Lower leg skin (tissue), 4 donors: ENCODE results near the gene NPPB. TPM values are rescaled to one million over a fixed set of nuclear protein-coding genes. Genes with fewer than 3 reads are reported as not detected.

Experiments
- DNase-seq, 2 donors: peaks; one replicate each; pipeline ENCODE4 v3.0.0-alpha.2; 2019; ENCODE audit warnings: low spot score in 2 of 2
- H3K4me3 ChIP-seq: fragments of 200-600 bp; sonication (generic); 2 replicates; pipeline ENCODE4 v1.5.1; 2017; ENCODE audit warnings: mild to moderate bottlenecking, low read depth; ENCODE audit not compliant: poor library complexity, severe bottlenecking
- POLR2A ChIP-seq, 2 donors: fragments of 450-650 bp; IDR thresholded peaks; one replicate each; pipeline ENCODE4 v1.6.1; 2016 to 2017; ENCODE audit warnings: antibody characterized with exemption in 2 of 2, mild to moderate bottlenecking in 1 of 2, moderate library complexity in 1 of 2
- WGBS, 2 donors: methylation state at CpG; one replicate each; pipeline ENCODE4 v1.1.5; 2018; 5-methylcytosine and 5-hydroxymethylcytosine counted together
- intact Hi-C: fragments of 100-400 bp; cut with DNase I; formaldehyde crosslinking; loops from one replicate; pipeline ENCODE4 v1.15.0; 2023; ENCODE audit warnings: low total_unique reads
- total RNA-seq, 4 donors: library from RNA; depleted of rRNA; stranded (reverse); fragments of >200 nt; gene quantifications; one replicate each; pipeline ENCODE4 v1.1.0, GENCODE V29; 2016
- TF ChIP-seq, protein P1 (sequence below), 3 donors: fragments of 450-650 bp; IDR thresholded peaks; one replicate each; pipeline ENCODE4 v1.5.1; 2016; ENCODE audit warnings: antibody characterized with exemption in 3 of 3, mild to moderate bottlenecking in 3 of 3, moderate library complexity in 2 of 3

NPPB gene
- total RNA-seq, 4 donors from 2014 or later = not detected

DNA sequence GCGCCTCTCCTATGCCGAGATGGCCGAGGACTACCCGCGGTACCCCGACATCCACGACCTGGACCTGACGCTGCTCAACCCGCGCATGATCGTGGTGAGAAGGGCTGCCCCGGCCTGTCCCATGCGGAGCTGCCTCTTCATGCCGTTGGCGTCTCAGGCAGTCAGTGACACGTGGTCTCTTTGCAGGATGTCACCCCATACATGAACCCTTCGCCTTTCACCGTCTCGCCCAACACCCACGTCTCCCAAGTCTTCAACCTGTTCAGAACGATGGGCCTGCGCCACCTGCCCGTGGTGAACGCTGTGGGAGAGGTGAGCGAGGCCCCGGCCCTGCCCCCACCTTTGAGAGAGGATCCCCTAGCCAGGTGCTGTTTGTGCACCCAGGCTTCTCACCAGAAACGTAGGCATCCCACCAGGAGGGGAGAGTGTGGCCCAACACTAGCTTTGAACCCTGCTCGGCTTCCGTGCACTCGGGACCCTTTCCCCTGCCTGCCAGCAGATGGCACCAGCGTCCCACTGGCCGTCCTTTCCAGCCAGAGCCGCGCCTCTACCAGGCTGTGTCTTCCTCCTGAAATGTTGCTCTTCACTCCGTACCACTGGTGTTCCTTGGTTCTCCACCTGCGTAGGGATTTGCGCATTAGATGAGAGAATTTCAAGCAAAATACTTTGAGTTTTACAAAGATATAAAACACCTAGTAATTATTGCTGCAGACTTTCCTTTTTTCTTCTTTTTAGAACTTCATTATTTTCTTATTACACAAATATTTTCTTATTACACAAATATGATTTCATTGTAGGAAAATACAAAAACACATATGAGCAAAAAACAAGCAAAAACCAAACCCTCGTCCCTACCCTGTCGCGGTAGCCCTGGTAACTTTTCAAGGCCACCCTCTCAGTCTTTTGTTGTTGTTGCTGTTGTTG, 20.1 kb downstream of the NPPB start:
- TF ChIP-seq POLR2A (IDR thresholded peaks at IDR 0.05) = no peak
- TF ChIP-seq, protein P1, sequence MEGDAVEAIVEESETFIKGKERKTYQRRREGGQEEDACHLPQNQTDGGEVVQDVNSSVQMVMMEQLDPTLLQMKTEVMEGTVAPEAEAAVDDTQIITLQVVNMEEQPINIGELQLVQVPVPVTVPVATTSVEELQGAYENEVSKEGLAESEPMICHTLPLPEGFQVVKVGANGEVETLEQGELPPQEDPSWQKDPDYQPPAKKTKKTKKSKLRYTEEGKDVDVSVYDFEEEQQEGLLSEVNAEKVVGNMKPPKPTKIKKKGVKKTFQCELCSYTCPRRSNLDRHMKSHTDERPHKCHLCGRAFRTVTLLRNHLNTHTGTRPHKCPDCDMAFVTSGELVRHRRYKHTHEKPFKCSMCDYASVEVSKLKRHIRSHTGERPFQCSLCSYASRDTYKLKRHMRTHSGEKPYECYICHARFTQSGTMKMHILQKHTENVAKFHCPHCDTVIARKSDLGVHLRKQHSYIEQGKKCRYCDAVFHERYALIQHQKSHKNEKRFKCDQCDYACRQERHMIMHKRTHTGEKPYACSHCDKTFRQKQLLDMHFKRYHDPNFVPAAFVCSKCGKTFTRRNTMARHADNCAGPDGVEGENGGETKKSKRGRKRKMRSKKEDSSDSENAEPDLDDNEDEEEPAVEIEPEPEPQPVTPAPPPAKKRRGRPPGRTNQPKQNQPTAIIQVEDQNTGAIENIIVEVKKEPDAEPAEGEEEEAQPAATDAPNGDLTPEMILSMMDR (IDR thresholded peaks at IDR 0.05) = peak in 1 of 3 donors; percentile 71
- no peak overlapping the region for H3K4me3 ChIP-seq
- 61 to 63% methylated on average over 37 to 39 of the region's 40 CpGs for WGBS, 2 donors
- intact Hi-C loops = no loop called here
- DNase-seq = peak; percentile 56 to 94

DNA sequence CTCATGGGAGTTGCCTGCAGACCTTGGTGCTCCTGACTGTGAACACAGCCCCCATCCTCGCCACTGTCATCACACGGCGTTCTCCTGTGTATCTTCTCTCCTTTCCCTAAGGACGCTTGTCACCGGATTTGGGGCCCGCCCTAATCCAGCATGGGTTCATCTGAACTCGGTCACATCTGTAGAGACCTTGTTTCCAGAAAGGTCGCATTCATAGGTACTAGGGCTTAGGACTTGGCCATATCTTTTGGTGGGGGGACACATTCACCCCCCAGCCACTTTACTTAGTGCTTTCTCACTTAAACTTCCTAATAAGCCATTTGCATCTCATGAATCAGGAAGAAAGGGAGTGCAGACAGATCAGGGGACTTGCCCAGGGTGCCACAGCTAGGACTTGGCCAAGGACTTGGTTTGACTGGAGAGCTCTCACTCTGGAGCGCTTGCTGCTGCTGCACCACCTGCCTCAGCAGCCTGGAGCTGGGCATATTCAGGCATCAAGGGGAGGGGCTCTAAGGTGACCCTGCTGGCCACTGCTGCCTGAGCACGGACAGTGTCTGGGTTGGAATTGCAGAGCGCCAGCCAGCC, 20.9 kb downstream of the NPPB start:
- intact Hi-C loops = no loop called here
- 87% methylated on average over 8 to 10 of the region's 11 CpGs for WGBS, 2 donors

DNA sequence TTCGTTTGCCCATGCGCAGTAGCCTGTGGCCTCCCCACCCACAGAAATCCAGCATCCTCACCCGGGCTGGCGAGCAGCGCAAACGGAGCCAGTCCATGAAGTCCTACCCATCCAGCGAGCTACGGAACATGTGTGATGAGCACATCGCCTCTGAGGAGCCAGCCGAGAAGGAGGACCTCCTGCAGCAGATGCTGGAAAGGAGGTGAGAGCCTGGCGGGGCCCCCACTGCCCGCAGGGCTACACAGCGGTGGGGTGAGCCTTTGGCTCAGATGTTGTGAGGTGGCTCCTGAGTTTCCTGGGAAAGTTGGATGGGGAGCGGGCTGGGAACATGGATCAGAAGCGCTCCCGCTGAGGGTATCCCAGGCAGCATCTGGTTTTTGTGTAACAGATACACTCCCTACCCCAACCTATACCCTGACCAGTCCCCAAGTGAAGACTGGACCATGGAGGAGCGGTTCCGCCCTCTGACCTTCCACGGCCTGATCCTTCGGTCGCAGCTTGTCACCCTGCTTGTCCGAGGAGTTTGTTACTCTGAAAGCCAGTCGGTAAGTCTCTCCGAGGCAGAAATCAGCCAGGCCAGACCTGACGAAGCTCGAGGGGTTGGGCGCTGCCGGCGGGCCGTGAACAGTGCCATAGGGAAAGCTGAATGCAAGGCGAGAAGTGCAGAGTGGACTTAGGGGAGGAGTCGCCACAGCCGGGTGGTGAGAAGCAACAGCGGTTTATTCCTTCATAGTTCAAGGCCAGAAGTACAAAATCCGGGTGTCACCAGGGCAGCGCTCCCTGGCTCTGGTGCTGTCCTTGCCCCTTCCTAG, 21.6 kb downstream of the NPPB start:
- intact Hi-C loops = no loop called here

More for the DNA sequence above, 20.9 kb downstream of the NPPB start:
- TF ChIP-seq, protein P1 (IDR thresholded peaks at IDR 0.05) = no peak
- no peak for TF ChIP-seq POLR2A (IDR thresholded peaks at IDR 0.05)
- DNase-seq = no peak
- H3K4me3 ChIP-seq = no peak overlapping the region

DNA sequence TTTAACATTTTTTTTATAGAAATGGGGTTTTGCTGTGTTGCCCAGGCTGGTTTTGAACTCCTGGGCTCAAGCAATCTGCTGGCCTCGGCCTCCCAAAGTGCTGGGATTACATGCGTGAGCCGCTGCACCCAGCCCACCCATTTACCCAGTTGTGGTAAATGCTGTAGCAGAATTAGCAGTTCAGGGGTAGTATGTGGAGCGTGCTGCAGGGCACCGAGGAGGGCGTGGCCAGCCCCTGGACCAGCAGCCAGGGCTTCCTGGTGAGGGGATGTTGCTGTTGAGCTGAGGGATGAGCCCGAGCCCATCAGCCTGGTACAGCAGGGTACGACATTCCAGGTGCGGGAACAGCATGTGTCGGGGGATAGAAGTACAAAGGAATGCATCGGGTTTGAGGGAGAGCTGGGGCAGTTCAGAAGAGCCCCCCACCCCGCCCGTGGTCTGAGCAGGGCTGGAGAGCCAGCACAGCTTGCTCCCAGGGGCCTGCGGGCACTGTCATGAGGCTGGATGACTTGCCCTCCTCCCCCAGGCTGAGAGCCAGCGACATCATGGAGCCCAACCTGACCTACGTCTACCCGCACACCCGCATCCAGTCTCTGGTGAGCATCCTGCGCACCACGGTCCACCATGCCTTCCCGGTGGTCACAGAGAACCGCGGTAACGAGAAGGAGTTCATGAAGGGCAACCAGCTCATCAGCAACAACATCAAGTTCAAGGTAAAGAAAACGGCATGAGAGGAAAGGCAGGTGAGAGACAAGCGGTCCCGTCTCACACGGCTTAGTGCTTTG, 23.1 kb downstream of the NPPB start:
- H3K4me3 ChIP-seq = no peak overlapping the region
- intact Hi-C loops = no loop called here
- 92 to 93% methylated on average over 28 of the region's 28 CpGs for WGBS, 2 donors
- TF ChIP-seq, protein P1 (IDR thresholded peaks at IDR 0.05) = no peak
- TF ChIP-seq POLR2A (IDR thresholded peaks at IDR 0.05) = no peak
- DNase-seq = no peak

More for the DNA sequence above, 21.6 kb downstream of the NPPB start:
- no peak for DNase-seq
- H3K4me3 ChIP-seq = no peak overlapping the region
- WGBS, 2 donors = 86% methylated on average over 36 of the region's 36 CpGs
- TF ChIP-seq, protein P1 (IDR thresholded peaks at IDR 0.05) = no peak
- TF ChIP-seq POLR2A (IDR thresholded peaks at IDR 0.05) = no peak

DNA sequence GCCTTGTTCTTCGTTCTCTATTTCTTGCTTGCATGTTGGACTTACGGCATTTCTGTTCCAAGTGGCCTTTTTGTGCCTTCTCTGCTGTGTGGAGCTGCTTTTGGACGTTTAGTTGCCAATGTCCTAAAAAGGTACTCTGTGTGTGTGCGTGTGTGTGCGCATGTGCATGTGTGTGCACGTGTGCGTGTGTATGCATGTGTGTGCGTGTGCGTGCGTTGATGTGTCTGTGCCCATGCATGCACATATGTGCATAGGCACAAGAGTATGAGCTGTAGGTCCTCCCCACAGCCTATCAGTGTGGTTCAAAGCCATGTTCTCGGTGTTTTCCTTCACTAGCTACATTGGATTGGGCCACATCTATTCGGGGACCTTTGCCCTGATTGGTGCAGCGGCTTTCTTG, 24.8 kb downstream of the NPPB start:
- 92 to 94% methylated on average over 13 of the region's 13 CpGs for WGBS, 2 donors
- TF ChIP-seq POLR2A (IDR thresholded peaks at IDR 0.05) = no peak
- TF ChIP-seq, protein P1 (IDR thresholded peaks at IDR 0.05) = no peak
- no peak overlapping the region for H3K4me3 ChIP-seq
- intact Hi-C loops = no loop called here
- DNase-seq = no peak
